Gastrocnemius medialis (tissue), 4 donors: ENCODE measurements around the gene BRCA1. TPM values are rescaled to one million over a fixed set of nuclear protein-coding genes. Genes with fewer than 3 reads are reported as not detected.

Source experiments
- ATAC-seq, 2 donors: fragments of 150-250 bp; one replicate each; pipeline ENCODE4 v1.9.1; 2016
- DNase-seq, 2 donors: peaks; one replicate each; pipeline ENCODE4 v3.0.0-alpha.2; 2019
- H3K27ac ChIP-seq, 4 donors: fragments of 200-600 bp; sonication (generic); 1 replicate in 1 of 4; 2 replicates in 3 of 4; pipeline ENCODE4 v1.5.1; 2016 to 2018; ENCODE audit warnings: mild to moderate bottlenecking in 2 of 4, moderate library complexity in 1 of 4
- H3K27me3 ChIP-seq, 3 donors: fragments of 200-600 bp; sonication (generic) in 2 of 3; 1 replicate in 1 of 3; 2 replicates in 2 of 3; pipeline versions ENCODE4 v1.5.1 to v1.6.0; 2016 to 2019; ENCODE audit warnings: mild to moderate bottlenecking in 1 of 3, moderate library complexity in 1 of 3
- H3K36me3 ChIP-seq, 2 donors: fragments of 200-600 bp; sonication (generic) in 1 of 2; one replicate each; pipeline ENCODE4 v1.5.1; 2017 to 2018
- H3K4me1 ChIP-seq, 2 donors: fragments of 200-600 bp; sonication (generic) in 1 of 2; one replicate each; pipeline ENCODE4 v1.5.1; 2016 to 2017; ENCODE audit warnings: mild to moderate bottlenecking in 2 of 2
- H3K4me3 ChIP-seq, 4 donors: fragments of 200-600 bp; sonication (generic) in 3 of 4; 1 replicate in 1 of 4; 2 replicates in 3 of 4; pipeline ENCODE4 v1.5.1; 2016 to 2019; ENCODE audit warnings: mild to moderate bottlenecking in 2 of 4
- H3K9me3 ChIP-seq, 3 donors: fragments of 200-600 bp; sonication (generic) in 2 of 3; 1 replicate in 1 of 3; 2 replicates in 2 of 3; pipeline ENCODE4 v1.5.1; 2016 to 2019
- CTCF ChIP-seq, 5 experiments: fragments of 450-650 bp in 3 of 5; fragments of 200-600 bp in 2 of 5; sonication (generic) in 2 of 5; IDR thresholded peaks in 4 of 5; conservative IDR thresholded peaks in 1 of 5; 1 replicate in 4 of 5; 2 replicates in 1 of 5; pipeline ENCODE4 v1.5.1; 2016 to 2019; ENCODE audit warnings: antibody characterized with exemption in 5 of 5, mild to moderate bottlenecking in 3 of 5, moderate library complexity in 3 of 5
- POLR2A ChIP-seq, 2 donors: fragments of 450-650 bp; IDR thresholded peaks; one replicate each; pipeline ENCODE4 v1.6.1; 2017; ENCODE audit warnings: antibody characterized with exemption in 2 of 2, mild to moderate bottlenecking in 2 of 2, moderate library complexity in 2 of 2
- in situ Hi-C, 4 donors: fragments of 200-750 bp; cut with MboI; loops; one replicate each; pipeline versions ENCODE4 v1.15.0 to v1.8.0; 2017; ENCODE audit warnings: low sequenced_read_pairs in 4 of 4
- intact Hi-C: fragments of 100-400 bp; cut with DNase I; formaldehyde crosslinking; loops from one replicate; pipeline ENCODE4 v1.15.1; 2023; ENCODE audit warnings: low total_unique reads
- total RNA-seq, 4 donors: library from RNA; depleted of rRNA; stranded (reverse); fragments of >200 nt; gene quantifications; one replicate each; pipeline versions ENCODE4 v1.1.0 to v1.2.3, GENCODE V29; 2016

Gene BRCA1
- total RNA-seq, 4 donors from 2014 or later: 2.8 to 4.8 (median 4.0) TPM

GRCh38 chr17:43070872-43071271 is 54.3 kb downstream of the BRCA1 start:
- H3K9me3 ChIP-seq: no peaks in the 10 kb centered on the region
- in situ Hi-C loops: no loop called here
- H3K27ac ChIP-seq: no peak overlapping the region
- no peak for DNase-seq
- no peak overlapping the region for H3K4me3 ChIP-seq
- ATAC-seq: no peak
- intact Hi-C loops: no loop called here
- peaks cover 0 to 9% of the 10 kb centered on the region in 2 donors for H3K36me3 ChIP-seq
- no peaks in the 10 kb centered on the region for H3K4me1 ChIP-seq
- TF ChIP-seq POLR2A (IDR thresholded peaks at IDR 0.05) (no peak), CTCF (IDR thresholded peaks at IDR 0.05 in 4 of 5, conservative IDR thresholded peaks at IDR 0.05 in 1 of 5) (no peak)
- H3K27me3 ChIP-seq: no peaks in the 10 kb centered on the region

DNA sequence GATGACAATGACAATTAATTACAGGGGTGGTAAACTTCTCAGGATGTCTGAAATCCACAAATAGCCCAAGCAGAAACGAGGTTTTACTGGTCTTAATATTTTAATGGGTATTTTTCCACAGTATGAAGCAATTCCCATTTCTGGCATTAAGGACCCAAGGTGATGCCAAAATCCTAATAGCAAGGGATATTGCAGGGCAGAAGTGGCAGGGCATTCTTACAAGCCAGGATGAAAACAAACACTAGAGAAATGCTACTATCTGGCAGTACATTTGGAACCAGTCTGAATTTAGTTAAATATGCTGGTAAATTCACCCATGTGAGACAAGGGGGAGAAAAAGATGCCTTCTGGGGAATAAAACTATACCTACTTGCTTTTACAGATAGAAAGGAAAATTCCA is 54.9 kb downstream of the BRCA1 start:
- no peak overlapping the region for H3K4me3 ChIP-seq
- ATAC-seq (no peak), DNase-seq (no peak)
- no peak for TF ChIP-seq POLR2A (IDR thresholded peaks at IDR 0.05)
- no peak for TF ChIP-seq CTCF (IDR thresholded peaks at IDR 0.05 in 4 of 5, conservative IDR thresholded peaks at IDR 0.05 in 1 of 5)
- intact Hi-C loops (no loop called here), in situ Hi-C loops (no loop called here)
- no peaks in the 10 kb centered on the region for H3K9me3 ChIP-seq
- no peak overlapping the region for H3K27ac ChIP-seq
- H3K4me1 ChIP-seq: no peaks in the 10 kb centered on the region
- peaks cover 0 to 9% of the 10 kb centered on the region in 2 donors for H3K36me3 ChIP-seq
- H3K27me3 ChIP-seq: no peaks in the 10 kb centered on the region

- TF ChIP-seq POLR2A (IDR thresholded peaks at IDR 0.05): no peak
- TF ChIP-seq CTCF (IDR thresholded peaks at IDR 0.05 in 4 of 5, conservative IDR thresholded peaks at IDR 0.05 in 1 of 5): no peak
- DNase-seq (no peak), ATAC-seq (no peak)
- Histone ChIP-seq H3K9me3 (no peaks in the 10 kb centered on the region), H3K4me3 (no peak overlapping the region), H3K4me1 (no peaks in the 10 kb centered on the region), H3K27ac (no peak overlapping the region), H3K27me3 (no peaks in the 10 kb centered on the region), H3K36me3 (peaks cover 0 to 9% of the 10 kb centered on the region in 2 donors)
- in situ Hi-C loops: no loop called here
- intact Hi-C loops: no loop called here
Measured at GRCh38 chr17:43069368-43069898, 55.7 kb downstream of the BRCA1 start.

GRCh38 chr17:43068570-43069367 is 56.4 kb downstream of the BRCA1 start:
- in situ Hi-C loops: no loop called here
- no peak for ATAC-seq

More at GRCh38 chr17:43068570-43069367, 56.4 kb downstream of the BRCA1 start:
- Histone ChIP-seq H3K4me3 (no peak overlapping the region), H3K36me3 (peaks cover 0 to 9% of the 10 kb centered on the region in 2 donors), H3K27me3 (no peaks in the 10 kb centered on the region), H3K9me3 (no peaks in the 10 kb centered on the region), H3K4me1 (no peaks in the 10 kb centered on the region), H3K27ac (no peak overlapping the region)
- TF ChIP-seq POLR2A (IDR thresholded peaks at IDR 0.05) (no peak), CTCF (IDR thresholded peaks at IDR 0.05 in 4 of 5, conservative IDR thresholded peaks at IDR 0.05 in 1 of 5) (no peak)
- intact Hi-C loops: no loop called here
- no peak for DNase-seq
